Head of caudate nucleus (tissue), 42 donors: ENCODE measurements around the gene APOL4.
"Not testable (repeated sequence)": the region's sequence is repeated elsewhere in the genome, so short reads cannot be mapped to it uniquely, and the experiment has no call there.

Experiments
- DNase-seq, 42 donors: peaks; one replicate each; pipeline versions ENCODE4 v3.0.0 to v3.0.0-alpha.2; 2020 to 2021; ENCODE audit warnings: mixed read lengths in 7 of 42
- intact Hi-C: fragments of 100-400 bp; cut with DNase I; formaldehyde crosslinking; loops from one replicate; pipeline ENCODE4 v1.15.0; 2022

Gene APOL4

GRCh38 chr22:36212901-36213300 lies 11.3 kb upstream of the APOL4 start:
- intact Hi-C loops: no loop called here
- DNase-seq: no peak

GRCh38 chr22:36211237-36211861 lies 9.7 kb upstream of the APOL4 start:
- peak in 9 of 42 donors; percentile 17 to 52 (median 24) for DNase-seq
- intact Hi-C loops: no loop called here

GRCh38 chr22:36210224-36210623 lies 8.6 kb upstream of the APOL4 start:
- intact Hi-C loops: no loop called here

GRCh38 chr22:36209488-36209908 lies 7.9 kb upstream of the APOL4 start:
- intact Hi-C loops, DNase-seq: not testable (repeated sequence)

More at GRCh38 chr22:36210224-36210623, 8.6 kb upstream of the APOL4 start:
- DNase-seq: no peak

DNA sequence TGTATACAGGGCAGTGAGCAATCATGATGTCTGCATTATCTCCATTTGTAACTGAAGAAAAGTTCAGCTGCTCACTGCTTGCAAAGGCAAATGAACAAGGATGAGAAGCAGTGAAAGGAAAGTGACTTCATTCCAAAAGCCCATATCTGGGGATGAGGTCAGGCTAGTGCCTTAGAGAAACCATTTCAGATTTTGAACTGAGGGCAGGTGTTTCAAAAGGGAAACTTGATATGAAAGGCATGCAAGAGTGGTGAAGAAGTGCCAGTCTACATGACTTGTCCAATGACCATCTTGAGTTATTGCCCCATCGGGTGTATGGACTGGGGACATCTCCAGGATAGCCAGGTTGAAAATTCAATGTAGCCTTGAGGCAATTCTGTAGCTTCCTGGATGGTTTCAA lies 7.3 kb upstream of the APOL4 start:
- intact Hi-C loops: no loop called here
- DNase-seq: no peak

GRCh38 chr22:36208162-36208765 lies 6.7 kb upstream of the APOL4 start:
- intact Hi-C loops: no loop called here
- no peak for DNase-seq

DNA sequence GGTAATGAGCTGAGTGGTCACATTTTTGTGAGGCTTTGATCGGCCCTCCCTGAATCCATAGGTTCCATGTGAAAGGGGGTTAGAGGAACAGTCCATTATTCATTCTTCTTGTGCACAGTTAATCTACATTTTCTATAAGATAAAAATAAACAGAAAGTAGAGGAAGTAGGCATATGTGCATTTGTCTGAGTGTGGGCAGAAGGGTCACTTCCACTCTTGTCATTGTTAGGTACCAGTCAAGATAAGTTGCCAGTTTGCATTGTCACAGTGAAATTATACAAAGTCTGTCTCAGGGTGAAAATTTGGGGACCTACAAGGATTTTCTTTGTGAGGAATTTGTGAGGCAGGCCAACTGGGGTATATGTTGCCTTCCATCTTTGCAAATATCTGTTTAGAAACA lies 4.6 kb upstream of the APOL4 start:
- DNase-seq: no peak
- intact Hi-C loops: no loop called here

GRCh38 chr22:36205573-36205972 lies 4.0 kb upstream of the APOL4 start:
- DNase-seq, intact Hi-C loops: not testable (repeated sequence)

GRCh38 chr22:36204632-36205015 lies 3.0 kb upstream of the APOL4 start:
- intact Hi-C loops: no loop called here

GRCh38 chr22:36204001-36204631 lies 2.5 kb upstream of the APOL4 start:
- intact Hi-C loops: no loop called here
- no peak for DNase-seq

More at GRCh38 chr22:36204632-36205015, 3.0 kb upstream of the APOL4 start:
- DNase-seq: no peak

- intact Hi-C loops, DNase-seq: not testable (repeated sequence)
Observed at GRCh38 chr22:36203441-36203840, 1.8 kb upstream of the APOL4 start.

DNA sequence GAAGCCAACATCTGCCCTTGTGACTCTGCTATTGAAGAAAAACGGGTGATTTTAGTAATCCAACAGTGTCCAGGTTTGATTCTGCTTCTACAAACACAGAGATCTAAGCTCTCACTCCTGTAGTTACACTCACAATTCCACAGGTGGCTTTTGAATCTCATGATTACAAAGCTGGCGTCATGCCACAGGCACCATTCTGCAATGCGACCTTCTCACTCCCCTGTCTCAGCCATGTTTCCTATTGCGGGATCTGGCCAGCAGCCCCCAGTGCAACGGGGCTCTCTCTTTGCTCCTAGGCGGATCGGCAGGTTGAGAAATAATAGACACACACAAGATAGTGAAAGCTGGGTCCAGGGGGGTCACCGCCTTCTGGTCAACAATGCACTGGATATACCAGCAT lies 1.3 kb upstream of the APOL4 start:
- intact Hi-C loops, DNase-seq: not testable (repeated sequence)

GRCh38 chr22:36201025-36201424 lies 584 bp downstream of the APOL4 start:
- intact Hi-C loops: not testable (repeated sequence)

DNA sequence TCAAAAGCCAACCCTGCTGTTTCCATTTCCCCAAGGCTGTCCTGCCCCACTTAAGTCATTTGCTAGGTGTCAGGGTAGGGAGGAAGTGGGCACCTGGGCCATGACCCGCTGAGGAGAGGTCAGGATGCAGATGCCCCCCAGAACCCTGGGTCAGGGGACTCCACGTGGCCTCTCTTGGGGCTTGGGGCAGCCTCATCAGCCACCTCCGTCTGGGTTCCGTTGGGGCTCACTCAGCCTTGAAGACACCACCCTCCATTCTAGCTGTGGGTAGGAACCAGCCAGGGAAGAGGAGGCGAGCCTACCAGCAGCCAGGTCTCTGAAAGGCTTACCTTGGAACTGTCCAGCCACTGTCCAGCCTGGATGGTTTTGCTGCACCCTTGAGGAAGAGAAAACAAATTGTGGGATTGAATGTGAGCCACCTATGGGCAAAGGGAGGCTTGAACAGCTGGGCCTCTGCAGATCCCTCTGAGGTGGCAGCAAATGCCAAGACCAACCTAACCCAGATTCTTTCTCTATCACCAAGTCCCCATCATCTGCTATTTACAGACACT lies 2.5 kb downstream of the APOL4 start:
- intact Hi-C loops: loop anchor here (5.0 kb wide), 1 partner anchor 83 kb away; no protein-coding TSS in a partner anchor

More at GRCh38 chr22:36201025-36201424, 584 bp downstream of the APOL4 start:
- DNase-seq: not testable (repeated sequence)

DNA sequence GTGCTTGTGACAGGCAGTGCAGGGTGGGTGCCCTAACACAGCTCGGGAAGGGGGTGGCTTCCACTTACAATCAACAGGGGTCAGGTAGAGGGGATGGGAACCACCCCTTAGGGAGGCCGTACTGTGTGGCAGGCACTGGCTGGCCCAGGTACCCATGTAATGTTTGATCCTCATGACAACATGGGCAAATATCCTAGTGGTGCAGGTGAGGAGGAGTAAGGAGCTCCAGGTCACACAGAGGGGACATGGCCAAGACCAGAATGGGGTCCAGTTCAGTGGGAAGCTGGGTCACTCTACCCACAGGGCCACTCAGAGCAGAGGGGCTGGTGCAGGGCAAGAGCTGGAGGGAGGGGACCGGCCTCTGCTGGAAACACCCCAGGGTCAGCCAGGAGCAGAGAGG lies 3.1 kb downstream of the APOL4 start:
- DNase-seq: no peak
- intact Hi-C loops: loop anchor here (5.0 kb wide), 1 partner anchor 84 kb away; no protein-coding TSS in a partner anchor

More for the DNA sequence above, 2.5 kb downstream of the APOL4 start:
- no peak for DNase-seq

- DNase-seq: no peak
- intact Hi-C loops: loop anchor here (5.0 kb wide), 1 partner anchor 85 kb away; no protein-coding TSS in a partner anchor
Observed at GRCh38 chr22:36197514-36198146, 4.0 kb downstream of the APOL4 start.

- intact Hi-C loops: loop anchor here (5.0 kb wide), 1 partner anchor 85 kb away; no protein-coding TSS in a partner anchor
- DNase-seq: peak in 9 of 42 donors; percentile 14 to 56 (median 27)
Observed at GRCh38 chr22:36197065-36197440, 4.6 kb downstream of the APOL4 start.

DNA sequence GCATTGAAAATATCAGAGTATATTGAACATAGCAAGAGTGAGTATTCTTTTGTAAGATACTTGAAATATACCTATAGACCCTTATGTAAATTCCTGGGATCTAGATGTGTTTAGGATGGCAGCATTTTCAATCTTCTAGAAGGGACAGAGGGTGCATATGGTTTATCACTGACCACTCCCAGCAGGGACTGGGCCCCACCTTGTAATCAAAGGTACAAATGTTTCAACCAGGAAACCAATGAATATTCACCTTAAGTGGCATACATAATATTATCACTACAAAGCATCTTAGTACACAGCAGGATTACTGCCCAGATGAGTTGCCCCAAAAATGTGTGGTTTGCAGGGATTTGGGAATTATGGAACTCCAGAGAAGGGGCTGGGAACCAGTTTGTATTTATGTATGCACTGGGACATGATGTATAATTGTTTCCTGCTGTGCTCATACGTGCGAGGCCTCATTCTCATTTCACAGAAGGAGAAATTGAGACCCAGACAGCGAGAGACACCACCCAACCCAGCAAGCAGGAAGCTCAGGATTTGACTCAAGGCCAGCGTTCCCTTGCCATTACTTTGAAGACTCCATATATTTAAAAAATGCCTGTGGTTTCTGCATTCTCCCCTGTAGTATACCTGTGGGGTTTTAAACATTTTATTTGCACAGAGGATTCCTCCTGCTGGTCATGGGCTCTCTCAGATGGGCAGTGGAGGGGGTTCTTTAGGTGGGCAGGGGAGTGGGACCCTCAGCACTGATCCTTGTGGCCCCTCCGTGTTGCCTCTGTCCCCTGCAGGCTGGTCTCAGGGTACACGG lies 5.2 kb downstream of the APOL4 start:
- intact Hi-C loops: loop anchor here (5.0 kb wide), 1 partner anchor 86 kb away; no protein-coding TSS in a partner anchor
- DNase-seq: no peak
